SHP77 treated with DMSO at 0.1 percent for 48 hours (cell line): ENCODE results near the gene NUP214.
"Not testable (repeated sequence)": the region's sequence is repeated elsewhere in the genome, so short reads cannot be mapped to it uniquely, and the experiment has no call there.

Experiments used
- DNase-seq: peaks from one replicate; lab custom pipeline; 2025; lab: John Stamatoyannopoulos, UW

The NUP214 gene

GRCh38 chr9:131193051-131193450, 67.7 kb downstream of the NUP214 start:
- no peak for DNase-seq

- no peak for DNase-seq
These were observed 69.4 kb downstream of the NUP214 start for GRCh38 chr9:131194762-131195161.

DNA sequence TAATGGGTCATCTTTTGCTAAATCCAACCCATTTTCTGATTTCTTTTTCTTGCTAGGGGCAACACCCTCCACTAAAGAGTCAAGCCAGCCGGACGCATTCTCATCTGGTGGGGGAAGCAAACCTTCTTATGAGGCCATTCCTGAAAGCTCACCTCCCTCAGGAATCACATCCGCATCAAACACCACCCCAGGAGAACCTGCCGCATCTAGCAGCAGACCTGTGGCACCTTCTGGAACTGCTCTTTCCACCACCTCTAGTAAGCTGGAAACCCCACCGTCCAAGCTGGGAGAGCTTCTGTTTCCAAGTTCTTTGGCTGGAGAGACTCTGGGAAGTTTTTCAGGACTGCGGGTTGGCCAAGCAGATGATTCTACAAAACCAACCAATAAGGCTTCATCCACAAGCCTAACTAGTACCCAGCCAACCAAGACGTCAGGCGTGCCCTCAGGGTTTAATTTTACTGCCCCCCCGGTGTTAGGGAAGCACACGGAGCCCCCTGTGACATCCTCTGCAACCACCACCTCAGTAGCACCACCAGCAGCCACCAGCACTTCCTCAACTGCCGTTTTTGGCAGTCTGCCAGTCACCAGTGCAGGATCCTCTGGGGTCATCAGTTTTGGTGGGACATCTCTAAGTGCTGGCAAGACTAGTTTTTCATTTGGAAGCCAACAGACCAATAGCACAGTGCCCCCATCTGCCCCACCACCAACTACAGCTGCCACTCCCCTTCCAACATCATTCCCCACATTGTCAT, 72.0 kb downstream of the NUP214 start:
- no peak for DNase-seq

DNA sequence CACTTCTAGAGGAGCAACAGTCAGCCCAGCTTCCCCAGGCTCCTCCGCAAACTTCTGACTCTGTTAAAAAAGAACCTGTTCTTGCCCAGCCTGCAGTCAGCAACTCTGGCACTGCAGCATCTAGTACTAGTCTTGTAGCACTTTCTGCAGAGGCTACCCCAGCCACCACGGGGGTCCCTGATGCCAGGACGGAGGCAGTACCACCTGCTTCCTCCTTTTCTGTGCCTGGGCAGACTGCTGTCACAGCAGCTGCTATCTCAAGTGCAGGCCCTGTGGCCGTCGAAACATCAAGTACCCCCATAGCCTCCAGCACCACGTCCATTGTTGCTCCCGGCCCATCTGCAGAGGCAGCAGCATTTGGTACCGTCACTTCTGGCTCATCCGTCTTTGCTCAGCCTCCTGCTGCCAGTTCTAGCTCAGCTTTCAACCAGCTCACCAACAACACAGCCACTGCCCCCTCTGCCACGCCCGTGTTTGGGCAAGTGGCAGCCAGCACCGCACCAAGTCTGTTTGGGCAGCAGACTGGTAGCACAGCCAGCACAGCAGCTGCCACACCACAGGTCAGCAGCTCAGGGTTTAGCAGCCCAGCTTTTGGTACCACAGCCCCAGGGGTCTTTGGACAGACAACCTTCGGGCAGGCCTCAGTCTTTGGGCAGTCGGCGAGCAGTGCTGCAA, 72.8 kb downstream of the NUP214 start:
- DNase-seq: no peak

DNA sequence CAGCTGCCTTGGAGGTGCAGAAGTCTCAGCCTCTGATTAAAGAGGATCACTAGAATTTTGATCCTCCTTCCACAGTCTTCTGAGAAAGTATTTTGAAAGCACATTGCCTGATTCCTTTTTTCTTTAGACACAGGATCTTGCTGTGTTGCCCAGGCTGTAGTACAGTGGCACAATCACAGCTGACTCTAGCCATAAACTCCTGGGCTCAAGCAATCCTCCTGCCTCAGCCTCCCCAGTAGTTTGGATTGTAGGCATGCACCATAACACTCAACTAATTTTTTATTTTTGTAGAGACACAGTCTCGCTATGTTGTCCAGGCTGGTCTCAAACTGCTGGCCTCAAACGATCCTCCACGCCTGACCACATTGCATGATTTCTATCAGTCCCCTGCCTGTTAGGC, 76.5 kb downstream of the NUP214 start:
- DNase-seq: no peak

DNA sequence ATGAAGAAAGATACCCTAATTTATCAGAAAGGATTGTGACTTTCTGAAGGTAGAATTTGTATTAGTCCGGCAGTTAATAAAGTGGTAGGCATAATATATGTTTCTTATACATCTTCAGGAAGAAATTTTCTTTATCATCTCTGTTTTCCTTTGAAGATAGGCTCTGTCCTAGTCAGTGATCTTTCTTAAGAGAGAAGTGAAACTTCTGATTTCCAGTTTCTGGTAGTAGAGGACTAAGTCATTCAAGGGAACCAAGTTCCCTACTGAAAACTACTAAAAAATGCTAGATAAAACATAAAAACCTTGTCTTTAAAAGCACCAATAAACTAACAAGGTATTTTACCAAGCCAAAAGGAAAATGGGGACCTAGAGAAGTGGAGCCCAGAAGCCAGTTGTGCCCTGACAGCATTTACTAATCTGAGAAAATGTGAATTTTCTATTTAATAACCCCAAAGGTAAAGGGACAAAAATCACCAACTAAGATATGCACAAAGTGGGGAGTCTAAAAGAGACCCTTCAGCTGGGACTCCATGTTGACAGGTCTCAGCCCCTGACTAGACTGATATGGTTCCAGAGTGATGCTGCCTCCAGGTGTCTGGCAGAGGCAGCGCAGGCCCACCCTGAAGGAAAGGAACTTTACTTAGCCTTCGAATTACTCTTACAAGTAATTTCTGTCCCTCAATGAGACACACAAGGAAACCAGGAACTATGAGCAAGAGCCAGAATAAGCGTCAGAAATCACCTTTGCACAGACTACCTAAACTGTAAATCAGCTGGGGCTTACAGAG, 78.2 kb downstream of the NUP214 start:
- DNase-seq: no peak

DNA sequence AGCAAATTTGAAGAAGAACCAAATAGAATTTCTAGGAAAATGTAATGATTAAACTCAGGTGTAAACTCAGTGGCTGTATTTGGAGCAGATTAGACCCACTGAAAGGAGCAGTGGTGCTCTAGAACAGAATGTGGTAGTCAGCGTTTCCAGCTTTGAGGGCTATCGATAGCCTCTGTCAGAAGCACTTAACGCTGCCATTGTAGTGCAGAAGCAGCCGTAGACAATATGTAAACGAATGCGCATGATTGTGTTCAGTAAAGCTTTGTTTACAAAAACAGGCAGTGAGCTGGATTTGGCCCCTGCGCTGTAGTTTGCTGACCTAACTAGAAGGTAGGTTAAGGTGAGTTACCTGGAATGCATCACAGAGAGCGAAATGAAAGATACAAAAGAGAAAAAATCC, 78.9 kb downstream of the NUP214 start:
- no peak for DNase-seq

GRCh38 chr9:131206495-131206894, 81.1 kb downstream of the NUP214 start:
- DNase-seq: no peak

GRCh38 chr9:131211920-131212319, 86.5 kb downstream of the NUP214 start:
- DNase-seq: not testable (repeated sequence)

GRCh38 chr9:131214286-131214856, 89.0 kb downstream of the NUP214 start:
- DNase-seq: no peak

- no peak for DNase-seq
These were observed 89.5 kb downstream of the NUP214 start for GRCh38 chr9:131214876-131215275.

GRCh38 chr9:131216806-131217205, 91.4 kb downstream of the NUP214 start:
- DNase-seq: no peak

DNA sequence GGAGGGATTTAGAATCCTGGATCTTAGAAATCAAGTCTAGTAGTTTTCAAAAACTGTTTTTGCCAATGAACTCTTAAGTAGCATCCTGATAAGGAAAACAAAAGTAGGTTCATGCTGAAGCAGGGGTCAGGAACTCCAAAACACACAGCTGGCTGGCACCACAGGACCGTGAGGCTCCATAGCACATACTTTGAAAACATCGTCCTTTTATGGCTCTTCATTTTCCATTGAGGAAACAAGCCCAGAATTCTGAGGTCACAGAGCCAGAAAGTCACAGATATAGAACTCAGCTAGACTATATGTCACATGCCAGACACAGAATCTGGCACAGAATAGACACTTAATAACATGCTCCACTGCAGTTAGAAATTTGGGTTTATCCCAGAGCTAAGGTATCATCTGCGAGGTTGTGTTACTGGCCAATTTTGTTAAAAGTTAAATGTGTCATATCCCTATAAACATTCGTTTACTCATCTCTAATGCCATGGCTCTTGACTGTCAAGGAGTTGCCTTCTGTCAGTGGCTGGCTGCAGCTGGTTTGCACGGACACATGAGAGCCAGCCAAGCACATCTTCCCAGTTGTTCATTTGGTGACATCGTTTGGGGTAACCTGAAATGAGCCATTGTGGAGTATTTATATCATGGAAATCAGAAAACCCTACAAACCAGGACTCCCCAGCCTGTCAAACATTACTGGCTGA, 92.1 kb downstream of the NUP214 start:
- DNase-seq: no peak

DNA sequence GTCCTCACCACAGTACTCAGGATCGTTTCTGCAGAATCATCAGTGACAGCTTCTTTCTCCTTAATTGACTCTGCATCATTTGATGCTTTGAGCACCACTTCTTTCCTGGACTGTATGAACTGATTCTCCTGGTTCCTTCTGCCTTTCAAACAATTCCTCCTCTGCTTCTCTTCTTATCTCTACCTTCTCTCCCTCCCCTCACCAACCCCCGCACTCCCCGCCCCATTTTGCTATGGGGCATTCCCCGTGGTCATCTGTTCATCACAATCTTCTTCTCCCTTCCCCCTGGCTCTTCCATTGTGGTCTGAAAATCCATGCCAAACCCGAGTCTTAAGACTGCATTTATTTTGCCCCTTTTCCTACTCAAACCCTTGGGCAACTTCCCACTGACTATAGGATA, 93.0 kb downstream of the NUP214 start:
- no peak for DNase-seq

GRCh38 chr9:131220485-131220884, 95.1 kb downstream of the NUP214 start:
- no peak for DNase-seq

GRCh38 chr9:131222460-131222859, 97.1 kb downstream of the NUP214 start:
- DNase-seq: no peak

- DNase-seq: no peak
These were observed 100.8 kb downstream of the NUP214 start for GRCh38 chr9:131226226-131226625.

GRCh38 chr9:131227112-131227958, 101.9 kb downstream of the NUP214 start:
- peak; percentile 23 for DNase-seq

DNA sequence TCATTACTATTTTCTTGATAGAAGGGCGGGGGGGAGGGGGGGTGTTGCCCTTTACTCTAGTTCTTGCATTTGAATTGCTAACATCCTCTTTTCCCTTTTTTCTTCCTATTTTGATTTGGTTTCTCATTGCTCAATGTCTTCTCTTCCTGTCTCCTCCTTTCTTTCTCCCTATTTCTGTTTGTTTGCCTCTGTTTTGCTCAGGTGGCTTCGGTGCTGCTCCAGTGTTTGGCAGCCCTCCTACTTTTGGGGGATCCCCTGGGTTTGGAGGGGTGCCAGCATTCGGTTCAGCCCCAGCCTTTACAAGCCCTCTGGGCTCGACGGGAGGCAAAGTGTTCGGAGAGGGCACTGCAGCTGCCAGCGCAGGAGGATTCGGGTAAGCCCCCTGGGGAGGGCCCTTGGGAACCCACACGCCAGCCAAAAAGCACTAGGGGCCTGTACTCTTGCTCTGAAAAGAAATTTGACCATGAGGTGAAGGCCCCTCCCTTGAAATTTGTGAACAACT, 102.6 kb downstream of the NUP214 start:
- DNase-seq: no peak

DNA sequence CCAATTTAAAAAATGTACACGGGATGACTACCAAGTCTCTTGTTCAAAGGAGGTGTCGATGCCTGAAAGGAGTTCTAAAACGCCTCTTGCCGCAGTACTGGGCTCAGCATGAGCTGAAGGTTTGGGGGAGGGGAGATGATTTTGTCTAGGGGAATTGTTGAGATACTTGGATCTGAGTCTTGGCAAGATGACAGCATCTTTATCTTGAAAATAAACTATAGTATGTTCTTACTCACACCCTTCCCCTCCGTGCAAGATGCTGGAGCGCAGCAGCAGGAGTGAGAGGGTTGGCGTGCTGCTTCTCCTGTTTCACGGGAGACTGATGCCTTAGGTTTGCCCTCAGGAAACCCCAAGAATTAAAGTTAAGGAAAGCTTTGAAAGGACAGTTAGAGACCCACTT, 103.6 kb downstream of the NUP214 start:
- no peak for DNase-seq

DNA sequence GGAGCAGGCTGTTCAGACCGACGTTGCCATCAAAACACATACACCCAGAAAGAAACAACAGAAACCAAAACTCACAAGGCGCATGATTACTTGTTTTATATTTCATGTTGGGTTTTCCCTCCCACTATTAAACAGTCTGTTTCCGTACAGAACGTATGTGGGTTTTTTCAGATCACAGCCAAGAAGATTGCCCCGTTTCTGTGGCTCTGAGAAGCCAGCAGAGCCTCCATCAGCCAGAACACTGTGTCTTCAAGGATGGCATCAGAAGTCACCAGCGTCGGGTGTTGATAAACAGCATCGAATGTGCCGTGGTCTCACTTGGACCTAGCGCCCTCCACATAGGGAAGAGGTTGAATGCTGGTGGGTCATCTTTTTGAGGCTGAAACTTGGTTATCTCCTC, 108.2 kb downstream of the NUP214 start:
- no peak for DNase-seq
